GM18951 (cell line): ENCODE measurements around the gene CNTN5.

Experiments used
- POLR2A ChIP-seq: IDR thresholded peaks from 4 replicates; pipeline ENCODE4 v1.6.1; 2011; ENCODE audit warnings: mild to moderate bottlenecking; ENCODE audit not compliant: insufficient read length, insufficient read depth; ENCODE audit errors: extremely low read depth
- in situ Hi-C: fragments of 300-500 bp; cut with MboI; formaldehyde crosslinking; loops from one replicate; pipeline ENCODE4 v1.12.0; 2022; ENCODE audit warnings: low sequenced_read_pairs, mixed read lengths, inconsistent platforms; ENCODE audit not compliant: unreplicated experiment

Gene CNTN5

DNA sequence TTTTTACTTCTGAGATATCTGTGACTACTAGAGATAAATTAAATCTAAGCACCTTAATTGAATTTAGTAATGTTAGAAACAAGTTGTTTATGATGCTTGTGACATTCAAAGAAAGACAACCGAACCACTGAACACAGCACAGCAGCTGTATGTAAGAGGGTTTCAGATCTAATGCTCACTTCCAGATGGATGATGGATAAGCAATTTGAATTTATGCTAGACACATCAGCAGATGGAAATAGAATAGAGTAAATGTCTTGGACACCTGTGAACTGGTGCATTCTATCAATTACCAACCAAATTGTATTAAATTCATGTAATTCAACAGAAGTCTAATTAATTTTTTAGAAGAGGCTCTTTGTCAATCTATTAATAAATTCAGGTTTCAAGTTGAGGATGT, 306.3 kb downstream of the CNTN5 start:
- in situ Hi-C loops = no loop called here
- TF ChIP-seq POLR2A = no peak

DNA sequence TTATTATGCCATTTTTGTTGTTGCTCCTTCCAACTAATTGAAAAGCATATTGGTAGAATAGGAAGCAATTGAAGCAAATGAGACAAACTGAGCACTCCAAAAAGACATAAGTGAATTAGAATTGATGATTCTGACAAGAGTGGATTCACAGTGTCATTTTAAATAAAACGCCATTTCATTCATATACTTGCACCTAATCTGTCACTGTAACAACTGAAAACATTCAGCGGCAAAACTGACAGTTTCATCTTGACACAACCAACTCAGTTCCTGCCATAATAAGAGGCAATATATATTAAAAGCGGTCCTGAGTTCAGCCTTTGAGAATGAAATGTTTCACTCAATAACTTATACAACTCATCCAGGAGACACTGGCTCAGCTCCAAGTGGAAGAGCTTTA, 306.8 kb downstream of the CNTN5 start:
- no peak for TF ChIP-seq POLR2A
- in situ Hi-C loops = no loop called here

DNA sequence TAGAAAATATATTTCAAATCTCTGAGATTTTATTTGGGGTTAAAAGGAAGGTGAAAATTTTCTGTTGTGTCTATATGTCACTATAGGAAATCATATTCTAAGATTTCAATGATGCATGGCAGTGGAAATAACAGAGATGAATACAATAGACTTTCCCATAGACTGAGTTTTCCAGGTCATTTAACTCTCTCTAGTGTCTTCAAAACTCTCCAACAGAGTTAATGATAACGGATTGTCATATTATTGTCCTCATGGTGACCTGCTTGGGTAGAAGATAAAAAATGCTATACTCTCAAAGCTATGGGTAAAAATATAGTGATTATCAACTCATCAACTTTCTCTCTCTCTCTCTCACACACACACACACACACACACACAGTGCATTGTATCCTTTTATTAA, 312.9 kb downstream of the CNTN5 start:
- in situ Hi-C loops = no loop called here

DNA sequence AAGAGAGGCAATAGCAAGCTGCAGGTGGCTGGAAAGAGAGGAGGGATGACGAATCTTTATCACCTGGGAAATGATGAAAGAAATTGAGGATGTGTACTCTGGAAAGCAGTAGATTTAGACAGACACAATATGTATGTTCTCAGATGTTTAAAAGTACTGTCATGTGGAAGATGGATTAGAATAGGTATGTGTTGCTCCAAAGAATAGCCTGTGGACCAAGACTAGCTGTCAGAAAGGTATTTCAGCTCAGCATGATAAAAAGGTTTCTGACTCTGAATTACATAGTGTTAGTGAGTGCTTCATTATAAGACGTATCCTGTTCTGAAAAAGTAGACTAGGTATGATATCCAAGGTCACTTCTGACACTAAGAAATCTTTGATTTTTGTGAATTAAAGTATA, 322.4 kb downstream of the CNTN5 start:
- in situ Hi-C loops = no loop called here
- no peak for TF ChIP-seq POLR2A

More for the DNA sequence above, 312.9 kb downstream of the CNTN5 start:
- TF ChIP-seq POLR2A = no peak

DNA sequence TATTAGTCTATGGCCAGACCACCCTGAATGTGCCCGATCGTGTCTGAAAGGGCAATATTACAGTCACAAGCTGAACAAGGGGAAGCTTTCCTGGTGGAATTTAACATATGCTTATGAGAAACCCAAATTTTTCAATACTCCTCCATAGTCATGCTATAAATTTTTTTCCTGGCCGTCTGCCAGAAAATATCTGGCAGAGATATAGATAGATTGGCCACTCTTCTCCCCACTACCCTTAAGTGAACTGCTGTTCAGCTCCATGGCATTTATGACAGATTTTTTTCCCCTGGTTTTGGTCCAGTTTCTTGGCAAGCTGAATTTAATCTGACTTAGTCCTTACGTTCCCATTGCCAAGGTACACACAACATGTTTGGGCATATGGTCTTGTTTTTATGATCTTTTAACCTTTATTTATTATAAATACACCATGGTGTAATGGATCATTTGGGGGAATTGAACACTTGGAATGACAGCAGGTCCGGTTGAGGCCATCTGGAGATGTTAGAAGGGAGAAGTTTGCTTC, 328.5 kb downstream of the CNTN5 start:
- in situ Hi-C loops = no loop called here
- TF ChIP-seq POLR2A = no peak

DNA sequence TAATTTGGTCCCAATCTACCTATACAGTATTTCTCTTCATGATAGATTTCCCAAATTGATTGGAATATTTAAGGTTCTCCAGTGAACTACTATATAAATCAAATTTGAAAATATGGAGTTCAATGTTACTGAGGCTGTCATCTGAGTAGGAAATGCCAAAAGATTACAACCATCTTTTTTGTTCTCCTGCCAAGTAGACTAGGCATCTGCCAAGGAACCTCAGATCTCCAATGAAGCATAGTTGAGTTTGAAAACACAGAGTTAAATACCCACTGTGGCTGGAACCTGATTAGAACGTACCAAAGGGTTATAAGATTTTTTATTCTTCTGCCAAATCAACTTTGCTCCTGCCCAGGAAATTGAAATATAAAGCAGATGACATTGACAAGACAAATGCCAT, 330.9 kb downstream of the CNTN5 start:
- in situ Hi-C loops = no loop called here
- no peak for TF ChIP-seq POLR2A

DNA sequence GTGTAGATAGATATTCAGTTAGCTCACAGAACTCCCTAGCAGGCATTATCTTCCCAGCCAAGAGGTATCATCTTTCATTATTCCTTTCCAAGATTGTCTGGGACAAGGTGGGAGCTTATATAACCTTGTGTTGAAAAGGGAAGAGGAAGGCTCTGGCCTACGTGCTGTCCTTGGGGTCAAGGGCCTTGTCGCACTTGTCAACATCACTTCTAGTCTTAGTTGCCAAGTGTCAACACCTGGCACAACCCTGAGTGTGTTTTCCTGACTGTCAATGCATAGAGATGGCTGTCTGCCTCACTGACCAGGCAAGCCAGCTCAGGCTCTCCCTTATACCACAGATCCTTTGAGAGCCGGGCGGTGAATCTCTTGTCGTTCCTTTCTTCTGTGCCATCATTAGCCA, 331.9 kb downstream of the CNTN5 start:
- no peak for TF ChIP-seq POLR2A
- in situ Hi-C loops = no loop called here

DNA sequence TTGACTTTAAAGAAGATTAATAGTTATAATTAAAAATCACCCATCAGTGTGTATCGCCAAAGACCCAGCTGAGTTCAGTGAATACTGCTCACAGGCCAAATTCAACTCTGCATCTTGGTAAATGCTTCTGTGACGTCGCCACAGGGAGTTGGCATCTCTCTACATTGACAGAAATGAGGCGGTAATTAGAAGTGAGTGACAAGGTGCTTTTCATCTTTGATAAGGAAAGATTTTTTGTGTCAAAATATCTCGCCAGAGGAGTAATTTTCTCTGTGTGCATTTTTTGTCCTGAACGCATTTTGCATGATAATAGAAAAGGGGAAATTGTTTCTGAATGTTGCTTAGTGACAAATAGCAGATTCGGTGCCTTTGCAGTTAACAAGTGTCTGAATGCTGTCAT, 345.8 kb downstream of the CNTN5 start:
- TF ChIP-seq POLR2A = no peak
- in situ Hi-C loops = no loop called here

DNA sequence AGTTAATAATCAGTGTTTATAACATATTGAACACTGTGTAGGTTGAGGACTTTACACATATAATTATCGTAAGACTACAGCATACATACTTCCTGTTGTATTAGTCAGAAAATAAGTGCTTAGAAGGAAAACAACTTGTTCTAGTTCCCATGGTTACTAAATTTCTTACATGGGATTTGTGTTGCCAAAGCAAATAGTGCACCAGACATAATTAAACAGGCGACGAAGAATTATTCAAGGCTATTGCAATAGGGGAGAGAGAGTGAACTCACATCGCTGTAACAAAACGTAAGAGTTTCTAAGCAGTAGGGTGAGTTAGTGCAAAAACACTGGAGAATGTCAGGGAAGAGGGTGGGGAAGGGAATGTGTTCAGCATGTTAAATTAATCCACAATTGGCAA, 347.8 kb downstream of the CNTN5 start:
- no peak for TF ChIP-seq POLR2A
- in situ Hi-C loops = no loop called here

DNA sequence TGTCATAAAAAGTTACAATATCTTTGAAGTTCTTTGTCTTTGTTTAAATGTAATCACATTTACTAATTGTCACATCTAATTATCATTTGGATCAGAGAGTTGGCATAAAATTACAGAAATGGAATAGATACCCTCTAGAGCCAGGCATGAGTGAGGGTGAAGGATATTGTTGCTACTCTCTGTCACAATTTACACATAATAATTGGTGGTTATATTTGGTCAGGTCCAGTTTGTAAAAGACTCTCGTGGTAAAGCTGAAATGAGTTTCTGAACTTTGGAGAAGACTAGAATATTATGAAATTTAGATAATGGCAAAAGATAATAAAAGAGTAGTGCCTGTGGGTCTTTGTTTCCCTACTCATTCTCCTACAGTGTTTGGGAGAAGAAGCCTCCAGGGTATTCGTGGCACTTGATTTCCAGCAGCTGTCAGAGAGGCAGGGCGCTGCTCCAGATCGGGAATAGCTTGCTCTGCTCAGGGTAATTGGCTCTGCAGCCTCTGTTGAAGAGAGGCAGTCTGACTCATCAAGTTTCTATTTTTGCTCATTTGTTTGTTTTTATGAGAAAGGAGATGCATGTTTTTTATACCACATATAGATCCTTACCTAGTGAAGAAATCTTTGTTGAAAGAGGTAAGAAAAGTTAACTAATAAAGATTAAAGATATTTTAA, 349.9 kb downstream of the CNTN5 start:
- in situ Hi-C loops = no loop called here
- TF ChIP-seq POLR2A = no peak

DNA sequence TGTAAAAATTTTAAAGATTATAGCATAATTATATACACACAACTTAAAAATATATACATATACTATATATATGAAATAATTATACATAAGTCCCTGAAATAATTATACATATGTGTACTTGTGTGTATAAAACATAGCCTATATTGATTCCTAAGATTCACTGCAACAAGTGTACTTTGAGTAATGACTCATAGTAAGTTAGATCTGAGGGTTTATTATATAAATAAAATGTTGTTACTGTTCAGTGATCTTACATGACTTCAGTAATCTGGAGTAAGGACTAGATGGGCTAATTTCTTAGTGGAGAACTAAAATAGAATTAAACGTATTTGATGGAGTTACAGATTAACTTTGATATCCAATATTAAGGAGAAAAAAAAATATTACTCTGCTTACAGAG, 350.5 kb downstream of the CNTN5 start:
- in situ Hi-C loops = no loop called here
- no peak for TF ChIP-seq POLR2A

DNA sequence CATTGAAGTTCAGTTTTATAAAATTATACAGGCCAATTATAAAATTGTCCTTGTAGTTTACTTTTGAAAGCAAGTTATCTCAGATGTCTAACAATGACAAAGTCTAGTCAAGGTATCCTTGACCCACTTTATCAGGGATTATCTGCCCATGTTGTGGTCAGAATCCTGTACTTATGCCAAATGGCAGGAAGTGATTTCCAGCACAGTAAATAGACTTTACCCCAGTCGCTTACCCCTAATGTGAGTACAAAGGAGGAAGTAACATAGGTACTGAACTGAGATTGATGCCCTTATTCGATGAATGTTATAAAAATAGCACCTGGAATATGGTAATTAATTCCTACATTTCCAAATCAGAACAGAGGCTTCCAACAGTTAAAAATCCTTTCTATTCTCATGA, 355.7 kb downstream of the CNTN5 start:
- in situ Hi-C loops = no loop called here
- no peak for TF ChIP-seq POLR2A

DNA sequence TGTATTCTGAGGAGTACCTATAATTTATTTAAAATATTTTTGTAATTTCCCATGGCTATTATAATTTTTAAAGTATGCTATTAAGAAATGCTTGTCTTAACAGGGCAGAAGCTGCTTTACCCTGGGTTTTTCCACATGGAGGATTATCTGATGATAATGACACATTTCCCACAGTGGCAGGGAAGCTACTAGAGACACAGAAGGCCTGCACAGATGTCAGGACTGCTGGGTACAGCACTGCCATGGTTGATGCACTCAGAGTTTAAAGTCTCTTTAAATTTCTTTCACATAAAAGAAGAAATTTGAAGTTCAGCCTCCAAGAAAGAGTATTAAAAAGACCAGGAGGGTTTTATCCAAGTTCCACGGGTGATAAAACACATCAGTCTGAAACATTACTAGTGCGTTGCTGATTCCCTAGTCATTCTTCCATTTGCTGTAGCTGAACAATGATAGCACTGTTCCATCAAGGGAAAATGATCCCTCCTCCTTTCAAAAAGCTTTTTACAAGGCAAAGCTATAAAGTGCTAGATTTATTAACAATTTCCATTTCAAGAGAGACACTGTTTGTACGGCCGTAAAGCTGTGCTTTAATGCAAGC, 363.0 kb downstream of the CNTN5 start:
- TF ChIP-seq POLR2A = no peak
- in situ Hi-C loops = no loop called here

DNA sequence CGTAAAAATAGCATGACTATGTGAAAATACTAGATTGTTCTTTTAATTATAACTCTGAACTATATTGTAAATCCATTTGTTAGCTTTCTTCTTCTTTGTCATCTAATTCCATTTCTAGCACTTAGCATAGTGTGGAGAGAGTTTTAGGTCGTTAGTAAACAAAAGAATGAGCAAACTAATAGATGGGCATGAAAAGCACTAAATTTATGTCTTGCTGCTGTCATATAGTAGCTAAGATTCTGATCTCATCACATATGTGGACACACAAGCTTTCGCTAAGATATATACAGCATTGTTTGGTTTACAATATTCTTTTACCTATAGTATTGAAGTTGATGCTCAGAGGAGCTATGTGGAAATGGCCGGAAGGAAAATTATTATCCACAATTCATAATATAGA, 370.5 kb downstream of the CNTN5 start:
- no peak for TF ChIP-seq POLR2A
- in situ Hi-C loops = no loop called here
